ENCODE results near the gene METAP1D.
"Not testable (repeated sequence)": the region's sequence is repeated elsewhere in the genome, so short reads cannot be mapped to it uniquely, and the experiment has no call there.

Gene METAP1D

GRCh38 chr2:172113617-172114016, 113.9 kb downstream of the METAP1D start:
- no peak for DNase-seq (ENCODE audit: low read depth in 1 of 2, low spot score in 1 of 2)

GRCh38 chr2:172114176-172114575, 114.4 kb downstream of the METAP1D start:
- H3K4me3 ChIP-seq (replicated peaks; ENCODE audit: insufficient read depth, low read length); DNase-seq (ENCODE audit: low read depth in 1 of 2, low spot score in 1 of 2); H3K27me3 ChIP-seq (ENCODE audit: insufficient read depth, poor library complexity, severe bottlenecking); H3K27ac ChIP-seq (replicated peaks): not testable (repeated sequence)

More at GRCh38 chr2:172113617-172114016, 113.9 kb downstream of the METAP1D start:
- Histone ChIP-seq H3K27me3 (ENCODE audit: insufficient read depth, poor library complexity, severe bottlenecking) (peaks cover 2% of the 10 kb centered on the region), H3K27ac (replicated peaks) (no peak overlapping the region), H3K4me3 (replicated peaks; ENCODE audit: insufficient read depth, low read length) (no peak overlapping the region)
- no peak for TF ChIP-seq POLR2AphosphoS5 (IDR thresholded peaks at IDR 0.05; ENCODE audit: low read depth)
- no peak for TF ChIP-seq SPI1 (IDR thresholded peaks at IDR 0.05; ENCODE audit: borderline replicate concordance, low read depth)
- TF ChIP-seq CTCF (IDR thresholded peaks at IDR 0.05; ENCODE audit: insufficient read depth, low read length), result no peak
- TF ChIP-seq GABPA (IDR thresholded peaks at IDR 0.05; ENCODE audit: low read depth), result no peak
- no peak for TF ChIP-seq REST (IDR thresholded peaks at IDR 0.05; ENCODE audit: insufficient replicate concordance, low read depth)

GRCh38 chr2:172114579-172114978, 114.8 kb downstream of the METAP1D start:
- Histone ChIP-seq H3K4me3 (replicated peaks; ENCODE audit: insufficient read depth, low read length) (no peak overlapping the region), H3K27ac (replicated peaks) (no peak overlapping the region), H3K27me3 (ENCODE audit: insufficient read depth, poor library complexity, severe bottlenecking) (peaks cover 2% of the 10 kb centered on the region)
- TF ChIP-seq REST (IDR thresholded peaks at IDR 0.05; ENCODE audit: insufficient replicate concordance, low read depth), result no peak
- TF ChIP-seq POLR2AphosphoS5 (IDR thresholded peaks at IDR 0.05; ENCODE audit: low read depth), result no peak
- TF ChIP-seq SPI1 (IDR thresholded peaks at IDR 0.05; ENCODE audit: borderline replicate concordance, low read depth), result no peak
- TF ChIP-seq CTCF (IDR thresholded peaks at IDR 0.05; ENCODE audit: insufficient read depth, low read length), result no peak
- no peak for TF ChIP-seq GABPA (IDR thresholded peaks at IDR 0.05; ENCODE audit: low read depth)
- DNase-seq (ENCODE audit: low read depth in 1 of 2, low spot score in 1 of 2), result no peak

- H3K27ac ChIP-seq (replicated peaks), result no peak overlapping the region
- DNase-seq (ENCODE audit: low read depth in 1 of 2, low spot score in 1 of 2), result no peak
- H3K27me3 ChIP-seq (ENCODE audit: insufficient read depth, poor library complexity, severe bottlenecking), result peaks cover 2% of the 10 kb centered on the region
- no peak overlapping the region for H3K4me3 ChIP-seq (replicated peaks; ENCODE audit: insufficient read depth, low read length)
- TF ChIP-seq GABPA (IDR thresholded peaks at IDR 0.05; ENCODE audit: low read depth), result no peak
- no peak for TF ChIP-seq CTCF (IDR thresholded peaks at IDR 0.05; ENCODE audit: insufficient read depth, low read length)
- TF ChIP-seq POLR2AphosphoS5 (IDR thresholded peaks at IDR 0.05; ENCODE audit: low read depth), result no peak
- TF ChIP-seq SPI1 (IDR thresholded peaks at IDR 0.05; ENCODE audit: borderline replicate concordance, low read depth), result no peak
- TF ChIP-seq REST (IDR thresholded peaks at IDR 0.05; ENCODE audit: insufficient replicate concordance, low read depth), result no peak
Observed at GRCh38 chr2:172116107-172116506, 116.4 kb downstream of the METAP1D start.

Data from HL-60 (cell line).